GM23338 (cell line): ENCODE data around the gene EVX1.

ENCODE experiments used
- CREB1 ChIP-seq: fragments of 250-450 bp; sonication (Bioruptor Pico); IDR thresholded peaks from 2 replicates; pipeline ENCODE4 v1.5.0; 2020; ENCODE audit warnings: low read depth, mild to moderate bottlenecking, moderate library complexity
- ETS1 ChIP-seq: IDR thresholded peaks from 2 replicates; pipeline ENCODE4 v1.6.1; 2016; ENCODE audit warnings: antibody characterized with exemption
- EZH2 ChIP-seq: fragments of 200-600 bp; sonication (generic); IDR thresholded peaks from one replicate; pipeline ENCODE4 v1.8.0; 2017; ENCODE audit warnings: antibody characterized with exemption, mild to moderate bottlenecking, low read depth; ENCODE audit not compliant: unreplicated experiment
- EZH2phosphoT487 ChIP-seq: fragments of 200-600 bp; sonication (generic); IDR thresholded peaks from one replicate; pipeline ENCODE4 v1.8.1; 2018; ENCODE audit warnings: antibody characterized with exemption; ENCODE audit not compliant: unreplicated experiment
- JUNB ChIP-seq: IDR thresholded peaks from one replicate; pipeline ENCODE4 v1.6.1; 2016; ENCODE audit warnings: antibody characterized with exemption; ENCODE audit not compliant: unreplicated experiment
- POLR2AphosphoS5 ChIP-seq: IDR thresholded peaks from 2 replicates; pipeline ENCODE4 v1.6.1; 2016; ENCODE audit warnings: antibody characterized with exemption, low read depth
- REST ChIP-seq: IDR thresholded peaks from one replicate; pipeline ENCODE4 v1.6.1; 2018; ENCODE audit warnings: antibody characterized with exemption; ENCODE audit not compliant: unreplicated experiment
- TF ChIP-seq, protein P1 (sequence below), 2 experiments: fragments of 200-600 bp in 1 of 2; sonication (generic) in 1 of 2; conservative IDR thresholded peaks; 2 replicates each; pipeline versions ENCODE4 v1.5.1 to v1.6.1; 2016 to 2017; ENCODE audit warnings: antibody characterized with exemption in 2 of 2, low read depth in 2 of 2, mild to moderate bottlenecking in 2 of 2, moderate library complexity in 1 of 2
- TF ChIP-seq, protein P2 (sequence below): fragments of 250-450 bp; sonication (Bioruptor Pico); IDR thresholded peaks from 2 replicates; pipeline ENCODE4 v1.5.0; 2020; ENCODE audit warnings: mild to moderate bottlenecking, moderate library complexity

- no peak for TF ChIP-seq CREB1 (CRISPR knock-in tag)
- TF ChIP-seq, protein P1, sequence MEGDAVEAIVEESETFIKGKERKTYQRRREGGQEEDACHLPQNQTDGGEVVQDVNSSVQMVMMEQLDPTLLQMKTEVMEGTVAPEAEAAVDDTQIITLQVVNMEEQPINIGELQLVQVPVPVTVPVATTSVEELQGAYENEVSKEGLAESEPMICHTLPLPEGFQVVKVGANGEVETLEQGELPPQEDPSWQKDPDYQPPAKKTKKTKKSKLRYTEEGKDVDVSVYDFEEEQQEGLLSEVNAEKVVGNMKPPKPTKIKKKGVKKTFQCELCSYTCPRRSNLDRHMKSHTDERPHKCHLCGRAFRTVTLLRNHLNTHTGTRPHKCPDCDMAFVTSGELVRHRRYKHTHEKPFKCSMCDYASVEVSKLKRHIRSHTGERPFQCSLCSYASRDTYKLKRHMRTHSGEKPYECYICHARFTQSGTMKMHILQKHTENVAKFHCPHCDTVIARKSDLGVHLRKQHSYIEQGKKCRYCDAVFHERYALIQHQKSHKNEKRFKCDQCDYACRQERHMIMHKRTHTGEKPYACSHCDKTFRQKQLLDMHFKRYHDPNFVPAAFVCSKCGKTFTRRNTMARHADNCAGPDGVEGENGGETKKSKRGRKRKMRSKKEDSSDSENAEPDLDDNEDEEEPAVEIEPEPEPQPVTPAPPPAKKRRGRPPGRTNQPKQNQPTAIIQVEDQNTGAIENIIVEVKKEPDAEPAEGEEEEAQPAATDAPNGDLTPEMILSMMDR (conservative IDR thresholded peaks at IDR 0.05; ENCODE audit: low read depth in 2 of 2), result no peak
- no peak for TF ChIP-seq EZH2phosphoT487
- TF ChIP-seq POLR2AphosphoS5, result no peak
- no peak for TF ChIP-seq REST
- no peak for TF ChIP-seq EZH2
- no peak for TF ChIP-seq ETS1
- no peak for TF ChIP-seq JUNB
- TF ChIP-seq, protein P2, sequence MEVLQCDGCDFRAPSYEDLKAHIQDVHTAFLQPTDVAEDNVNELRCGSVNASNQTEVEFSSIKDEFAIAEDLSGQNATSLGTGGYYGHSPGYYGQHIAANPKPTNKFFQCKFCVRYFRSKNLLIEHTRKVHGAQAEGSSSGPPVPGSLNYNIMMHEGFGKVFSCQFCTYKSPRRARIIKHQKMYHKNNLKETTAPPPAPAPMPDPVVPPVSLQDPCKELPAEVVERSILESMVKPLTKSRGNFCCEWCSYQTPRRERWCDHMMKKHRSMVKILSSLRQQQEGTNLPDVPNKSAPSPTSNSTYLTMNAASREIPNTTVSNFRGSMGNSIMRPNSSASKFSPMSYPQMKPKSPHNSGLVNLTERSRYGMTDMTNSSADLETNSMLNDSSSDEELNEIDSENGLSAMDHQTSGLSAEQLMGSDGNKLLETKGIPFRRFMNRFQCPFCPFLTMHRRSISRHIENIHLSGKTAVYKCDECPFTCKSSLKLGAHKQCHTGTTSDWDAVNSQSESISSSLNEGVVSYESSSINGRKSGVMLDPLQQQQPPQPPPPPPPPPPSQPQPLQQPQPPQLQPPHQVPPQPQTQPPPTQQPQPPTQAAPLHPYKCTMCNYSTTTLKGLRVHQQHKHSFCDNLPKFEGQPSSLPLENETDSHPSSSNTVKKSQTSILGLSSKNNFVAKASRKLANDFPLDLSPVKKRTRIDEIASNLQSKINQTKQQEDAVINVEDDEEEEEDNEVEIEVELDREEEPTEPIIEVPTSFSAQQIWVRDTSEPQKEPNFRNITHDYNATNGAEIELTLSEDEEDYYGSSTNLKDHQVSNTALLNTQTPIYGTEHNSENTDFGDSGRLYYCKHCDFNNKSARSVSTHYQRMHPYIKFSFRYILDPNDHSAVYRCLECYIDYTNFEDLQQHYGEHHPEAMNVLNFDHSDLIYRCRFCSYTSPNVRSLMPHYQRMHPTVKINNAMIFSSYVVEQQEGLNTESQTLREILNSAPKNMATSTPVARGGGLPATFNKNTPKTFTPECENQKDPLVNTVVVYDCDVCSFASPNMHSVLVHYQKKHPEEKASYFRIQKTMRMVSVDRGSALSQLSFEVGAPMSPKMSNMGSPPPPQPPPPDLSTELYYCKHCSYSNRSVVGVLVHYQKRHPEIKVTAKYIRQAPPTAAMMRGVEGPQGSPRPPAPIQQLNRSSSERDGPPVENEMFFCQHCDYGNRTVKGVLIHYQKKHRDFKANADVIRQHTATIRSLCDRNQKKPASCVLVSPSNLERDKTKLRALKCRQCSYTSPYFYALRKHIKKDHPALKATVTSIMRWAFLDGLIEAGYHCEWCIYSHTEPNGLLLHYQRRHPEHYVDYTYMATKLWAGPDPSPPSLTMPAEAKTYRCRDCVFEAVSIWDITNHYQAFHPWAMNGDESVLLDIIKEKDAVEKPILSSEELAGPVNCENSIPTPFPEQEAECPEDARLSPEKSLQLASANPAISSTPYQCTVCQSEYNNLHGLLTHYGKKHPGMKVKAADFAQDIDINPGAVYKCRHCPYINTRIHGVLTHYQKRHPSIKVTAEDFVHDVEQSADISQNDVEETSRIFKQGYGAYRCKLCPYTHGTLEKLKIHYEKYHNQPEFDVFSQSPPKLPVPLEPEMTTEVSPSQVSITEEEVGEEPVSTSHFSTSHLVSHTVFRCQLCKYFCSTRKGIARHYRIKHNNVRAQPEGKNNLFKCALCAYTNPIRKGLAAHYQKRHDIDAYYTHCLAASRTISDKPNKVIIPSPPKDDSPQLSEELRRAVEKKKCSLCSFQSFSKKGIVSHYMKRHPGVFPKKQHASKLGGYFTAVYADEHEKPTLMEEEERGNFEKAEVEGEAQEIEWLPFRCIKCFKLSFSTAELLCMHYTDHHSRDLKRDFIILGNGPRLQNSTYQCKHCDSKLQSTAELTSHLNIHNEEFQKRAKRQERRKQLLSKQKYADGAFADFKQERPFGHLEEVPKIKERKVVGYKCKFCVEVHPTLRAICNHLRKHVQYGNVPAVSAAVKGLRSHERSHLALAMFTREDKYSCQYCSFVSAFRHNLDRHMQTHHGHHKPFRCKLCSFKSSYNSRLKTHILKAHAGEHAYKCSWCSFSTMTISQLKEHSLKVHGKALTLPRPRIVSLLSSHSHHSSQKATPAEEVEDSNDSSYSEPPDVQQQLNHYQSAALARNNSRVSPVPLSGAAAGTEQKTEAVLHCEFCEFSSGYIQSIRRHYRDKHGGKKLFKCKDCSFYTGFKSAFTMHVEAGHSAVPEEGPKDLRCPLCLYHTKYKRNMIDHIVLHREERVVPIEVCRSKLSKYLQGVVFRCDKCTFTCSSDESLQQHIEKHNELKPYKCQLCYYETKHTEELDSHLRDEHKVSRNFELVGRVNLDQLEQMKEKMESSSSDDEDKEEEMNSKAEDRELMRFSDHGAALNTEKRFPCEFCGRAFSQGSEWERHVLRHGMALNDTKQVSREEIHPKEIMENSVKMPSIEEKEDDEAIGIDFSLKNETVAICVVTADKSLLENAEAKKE (CRISPR knock-in tag), result no peak
Measured at GRCh38 chr7:27239387-27240014, 3.1 kb upstream of the EVX1 start.
